Limb (tissue), 2 donors: ENCODE measurements around the gene FER1L5.

ENCODE experiments used
- DNase-seq, 2 donors: peaks; one replicate each; pipeline ENCODE4 v3.0.0-alpha.2; 2016; ENCODE audit errors: extremely low spot score in 2 of 2

Gene FER1L5

DNA sequence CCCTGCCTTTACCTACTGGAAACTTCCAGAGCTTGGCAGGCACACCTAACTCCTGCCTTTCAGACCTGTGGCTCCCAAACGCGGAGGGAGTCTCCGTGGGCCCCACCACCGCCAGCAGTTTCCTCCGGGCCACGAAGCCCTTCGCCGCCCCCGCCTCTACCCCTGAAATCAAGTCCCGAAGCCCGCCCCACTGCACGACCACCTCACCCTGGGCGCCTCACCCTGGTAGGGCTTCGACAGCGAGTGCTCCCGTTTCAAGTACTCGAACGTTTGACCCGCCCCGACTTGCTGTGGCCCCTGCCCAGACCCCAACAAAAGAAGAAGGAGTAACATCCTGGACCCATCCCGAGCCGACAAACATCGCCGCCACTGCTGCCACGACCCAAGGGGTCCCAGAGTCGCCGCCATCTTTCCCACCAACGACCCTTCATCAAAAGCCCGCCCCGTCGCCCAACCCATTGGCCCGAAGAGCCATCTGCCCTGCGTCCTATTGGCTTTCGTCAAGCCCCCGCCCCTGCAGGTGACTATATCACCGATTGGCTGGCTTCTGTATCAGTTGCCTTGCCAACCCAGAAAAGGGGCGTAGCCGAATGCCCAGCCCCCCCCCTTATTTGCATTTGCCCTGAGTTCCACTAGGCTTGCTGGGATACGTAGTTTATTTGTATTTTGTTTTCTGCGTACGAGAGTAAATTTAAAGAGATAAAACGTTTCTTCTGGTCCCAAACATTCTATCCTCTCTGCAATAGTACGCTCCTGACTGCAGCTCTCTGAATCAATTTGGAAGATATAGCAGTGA lies 97.3 kb downstream of the FER1L5 start, which contains the start of gene LMAN2L:
Gene LMAN2L (minus strand): TSS at position 432 of the 796 bp plus-strand sequence. CDS start 24 bp downstream, at position 408.
- peak; percentile 97 for DNase-seq

DNA sequence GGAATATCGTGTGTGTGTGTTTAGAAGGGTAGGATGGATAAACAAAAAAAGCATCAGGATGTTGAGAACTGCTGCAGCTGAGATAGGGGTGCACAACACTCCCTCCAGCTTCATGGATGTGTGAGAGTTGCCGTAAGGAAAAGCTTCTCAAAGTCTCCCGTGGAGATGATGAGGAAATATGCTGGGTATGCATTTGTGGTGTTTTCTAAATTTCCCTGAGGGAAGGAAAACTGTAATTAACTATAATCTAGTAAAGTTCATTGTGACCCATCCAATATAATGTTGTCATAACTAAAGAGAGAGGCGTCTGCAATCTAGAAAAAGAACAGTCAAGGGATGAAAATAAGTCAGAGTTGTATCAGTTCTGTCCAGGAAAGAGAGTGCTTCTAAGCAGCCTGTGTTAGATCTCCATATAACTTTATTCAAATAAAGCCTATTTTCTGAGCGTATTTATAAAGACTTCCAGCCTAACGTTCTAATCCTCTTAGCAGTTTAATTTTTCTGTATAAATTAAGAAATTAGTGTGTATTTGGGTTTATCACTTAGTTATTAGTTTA lies 104.6 kb downstream of the FER1L5 start:
- DNase-seq, result no peak

DNA sequence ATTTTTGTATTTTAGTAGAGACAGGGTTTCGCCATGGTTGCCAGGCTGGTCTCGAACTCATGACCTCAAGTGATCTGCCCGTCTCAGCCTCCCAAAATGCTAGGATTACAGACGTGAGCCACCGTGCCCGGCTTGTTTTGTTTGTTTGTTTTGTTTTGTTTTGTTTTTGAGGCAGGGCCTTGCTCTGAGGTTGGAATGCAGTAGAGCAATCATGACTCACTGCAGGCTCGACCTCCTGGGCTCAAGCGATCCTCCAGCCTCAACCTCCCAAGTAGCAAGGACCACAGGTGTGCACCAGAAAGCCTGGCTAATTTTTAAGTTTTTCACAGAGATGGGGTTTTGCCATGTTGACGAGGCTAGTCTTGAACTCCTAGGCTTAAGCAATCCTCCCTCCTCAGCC lies 109.2 kb downstream of the FER1L5 start:
- no peak for DNase-seq

DNA sequence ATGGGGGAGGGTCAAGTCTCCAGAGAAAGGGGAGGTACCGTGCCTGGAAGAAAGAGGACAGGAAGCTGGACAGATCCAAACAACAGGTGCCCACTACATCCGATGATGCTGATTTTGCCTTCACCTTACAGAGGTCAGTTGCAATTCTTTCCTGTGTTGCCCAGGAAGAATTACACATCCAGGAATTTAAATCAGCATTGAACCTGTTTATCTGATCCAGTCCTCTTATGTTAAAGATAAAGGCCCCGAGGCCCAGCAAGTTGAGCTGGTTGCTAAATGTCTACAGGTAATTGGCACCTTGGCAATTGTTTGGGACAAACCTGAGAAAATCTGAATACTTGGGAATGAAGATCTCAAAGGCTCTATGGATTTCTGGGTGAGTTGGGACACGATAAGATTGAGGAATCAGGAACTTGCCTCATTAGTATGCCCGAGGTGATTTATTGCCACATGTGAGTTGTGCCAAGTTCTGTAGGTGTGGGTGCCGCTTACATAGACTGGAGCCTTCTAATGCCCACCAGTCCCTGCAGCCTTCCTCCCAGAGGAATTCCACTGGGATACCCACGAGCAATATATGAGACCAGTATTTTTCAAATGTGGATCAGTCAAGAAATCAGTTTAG lies 111.2 kb downstream of the FER1L5 start:
- no peak for DNase-seq

DNA sequence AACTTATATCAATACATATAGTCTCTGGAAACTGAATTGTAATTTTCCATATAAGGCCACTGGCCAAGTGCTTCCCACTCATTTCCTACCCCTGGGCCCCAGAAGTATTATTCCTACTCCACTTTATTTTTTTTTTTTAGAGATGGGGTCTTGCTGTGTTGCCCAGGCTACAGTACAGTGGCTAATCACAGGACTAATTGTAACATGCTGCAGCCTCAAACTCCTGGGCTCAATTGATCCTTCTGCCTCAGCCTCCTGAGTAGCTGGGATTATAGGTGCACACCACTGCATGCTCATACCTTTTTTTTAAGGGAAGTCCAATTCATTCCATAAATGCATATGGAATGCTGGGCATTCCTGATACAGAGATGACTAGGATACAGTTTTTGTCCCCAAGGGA lies 111.8 kb downstream of the FER1L5 start:
- DNase-seq, result no peak
